Islet precursor cell (in vitro differentiated cells): ENCODE data around the gene SEMA4C.
A peak's percentile ranks its signal among the peaks of the same experiment; 100 is the strongest.

Experiments used
- DNase-seq: peaks from one replicate; pipeline ENCODE4 v3.0.0-alpha.2; 2018

SEMA4C gene

DNA sequence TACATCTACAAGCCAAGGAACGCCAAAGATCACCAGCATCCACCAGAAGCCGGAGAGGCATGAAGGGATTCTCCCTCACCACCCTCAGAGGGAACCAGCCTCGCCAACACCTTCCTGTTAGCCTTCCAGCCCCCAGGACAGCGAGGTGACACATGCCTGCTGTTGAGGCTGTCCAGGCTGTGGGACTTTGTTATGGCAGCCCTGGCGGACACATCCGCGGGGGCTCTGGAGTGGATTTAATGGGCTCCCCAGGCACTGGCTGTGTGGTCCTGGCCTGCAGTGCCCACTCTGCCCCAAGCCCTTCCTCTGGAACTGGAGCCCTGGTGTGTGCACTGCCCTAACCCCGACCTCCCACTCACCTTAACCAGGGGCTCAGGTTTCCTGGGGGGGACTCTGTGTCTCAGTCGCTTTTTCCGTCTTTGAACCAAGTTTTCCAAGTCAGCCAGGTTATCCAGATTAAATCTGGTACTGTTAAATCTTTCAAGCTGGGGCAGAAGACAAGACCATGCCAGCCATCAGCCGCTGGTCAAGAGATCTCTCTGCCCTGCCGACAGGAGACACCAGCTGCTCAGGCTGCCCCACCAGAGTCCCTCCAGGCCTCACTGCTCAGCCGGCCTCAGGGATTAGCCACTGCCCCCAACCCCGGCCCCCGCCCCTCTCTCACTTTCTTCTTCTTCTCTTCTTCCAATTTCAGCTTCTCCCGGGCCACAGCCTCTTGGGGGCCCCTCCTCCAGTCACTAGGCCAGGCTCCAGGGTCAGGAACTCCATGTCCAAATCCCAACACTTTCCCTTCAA is 28.0 kb downstream of the SEMA4C start:
- DNase-seq = peak; percentile 42

DNA sequence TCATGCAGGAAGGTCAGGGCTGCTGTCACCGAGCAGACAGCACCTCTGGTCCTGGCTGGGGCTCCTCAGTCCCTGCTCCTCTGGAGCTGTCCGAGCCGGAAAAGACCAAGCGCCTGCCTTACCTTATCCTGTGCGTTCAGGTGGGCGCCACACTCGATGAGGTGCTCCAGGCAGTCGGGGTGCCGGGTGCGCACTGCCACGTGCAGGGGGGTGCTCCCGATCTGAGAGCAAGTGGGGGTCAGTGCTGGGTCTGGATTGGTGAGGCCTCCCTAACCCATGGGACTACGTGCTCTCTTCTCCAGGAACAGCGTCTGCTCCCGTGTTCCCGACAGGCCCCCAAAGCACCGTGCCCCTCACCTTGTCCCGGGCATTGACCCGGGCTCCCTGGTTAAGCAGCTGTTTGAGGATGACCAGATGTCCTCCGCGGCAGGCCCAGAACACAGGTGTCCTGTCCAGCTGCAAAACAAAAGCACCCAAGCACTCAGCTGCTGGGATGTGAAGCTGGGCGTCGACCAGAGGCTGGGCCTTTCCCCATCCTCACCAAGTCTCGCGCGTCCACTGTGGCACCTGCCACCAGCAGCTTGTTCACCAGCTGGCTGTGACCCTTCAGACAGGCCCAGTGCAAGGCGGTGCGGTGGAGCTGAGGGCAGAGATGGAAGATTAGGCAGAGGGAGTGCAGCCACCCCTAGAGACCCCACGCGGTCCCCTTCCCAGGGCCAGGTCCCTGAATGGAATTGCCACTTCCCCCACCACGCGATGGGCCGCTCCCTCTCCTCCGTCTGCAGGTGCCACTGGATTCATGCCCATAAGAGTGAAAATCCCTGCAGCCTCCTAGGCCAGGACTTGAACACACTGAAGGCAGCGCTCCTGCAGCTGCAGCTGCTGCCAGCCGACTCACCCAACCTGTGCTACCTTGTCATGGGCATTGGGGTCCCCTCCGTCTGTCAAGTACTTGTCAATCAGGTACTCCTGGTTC is 29.7 kb downstream of the SEMA4C start:
- DNase-seq = peak; percentile 46

DNA sequence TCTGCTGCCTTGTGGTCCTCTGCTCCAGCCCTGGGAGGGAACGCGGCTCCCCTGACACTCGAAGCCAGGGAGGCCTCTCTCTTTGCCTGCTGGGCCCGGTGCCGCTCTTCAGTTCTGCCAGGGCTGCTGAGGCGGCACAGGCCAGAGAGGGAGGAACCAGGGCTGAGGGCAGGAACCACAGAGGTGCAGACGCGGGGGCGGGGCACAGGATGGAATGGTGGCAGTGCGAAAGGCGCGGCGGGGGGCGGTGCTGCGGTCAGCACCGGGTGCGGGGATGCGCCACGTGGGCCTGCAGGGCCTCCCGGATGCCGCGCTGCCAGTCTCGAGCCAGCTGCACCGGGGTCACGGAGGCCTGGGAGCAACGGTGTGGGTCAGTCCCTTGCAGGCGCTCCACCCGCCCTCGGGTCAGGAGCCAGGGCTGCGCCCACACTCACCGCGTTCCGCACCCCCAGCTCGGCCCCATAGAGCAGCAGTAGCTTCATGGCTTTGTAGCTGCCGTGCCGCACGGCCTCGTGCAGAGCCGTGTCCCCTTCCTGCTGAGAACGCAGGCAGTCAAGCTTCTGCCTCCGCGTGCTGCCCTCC is 30.5 kb downstream of the SEMA4C start:
- peak; percentile 44 for DNase-seq

DNA sequence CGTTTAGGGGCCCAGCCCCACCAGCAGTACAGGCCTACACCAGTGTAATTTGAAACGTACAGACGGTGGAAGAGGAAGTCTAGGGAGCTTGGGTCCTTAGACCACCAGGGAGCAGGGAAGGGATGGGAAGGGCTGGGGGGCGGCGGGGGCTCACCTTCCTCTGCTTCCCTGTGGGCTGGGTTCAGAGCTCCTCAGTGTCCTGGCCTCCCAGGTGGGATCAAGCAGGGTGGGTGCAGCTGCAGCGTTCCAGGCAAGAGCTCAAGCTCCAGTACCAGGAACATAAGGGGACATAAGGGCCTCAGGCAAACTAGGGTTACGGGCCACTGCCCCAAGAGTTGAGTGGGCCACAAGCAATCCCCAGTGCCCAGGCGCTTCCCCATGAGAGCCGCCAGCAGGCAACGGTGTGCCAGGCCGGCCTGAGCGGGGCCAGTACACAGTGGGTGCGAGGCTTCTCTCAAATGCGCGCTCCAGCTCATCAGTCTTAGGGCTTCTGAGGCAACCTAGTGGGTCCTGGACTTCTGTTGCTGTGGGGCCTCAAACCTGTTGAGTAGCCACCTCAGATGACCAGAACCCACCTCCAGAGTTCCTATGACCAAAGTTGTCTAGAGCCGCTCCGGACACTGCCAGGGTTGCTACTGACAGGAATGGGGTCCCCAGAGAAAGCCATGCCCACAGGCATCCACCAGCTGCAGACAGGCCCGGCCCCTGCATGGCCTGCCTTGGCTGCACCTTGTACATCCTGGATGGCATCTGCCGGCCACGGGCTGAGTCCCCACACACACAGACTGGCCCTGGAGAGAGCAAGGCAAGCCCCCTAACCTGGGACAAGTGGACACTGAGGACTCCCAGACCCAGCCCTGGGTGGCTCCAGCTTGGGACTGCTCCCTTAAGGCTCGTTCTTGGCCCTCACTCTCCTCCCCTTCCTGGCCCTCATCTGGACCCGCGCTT is 31.3 kb downstream of the SEMA4C start:
- peak; percentile 42 for DNase-seq

DNA sequence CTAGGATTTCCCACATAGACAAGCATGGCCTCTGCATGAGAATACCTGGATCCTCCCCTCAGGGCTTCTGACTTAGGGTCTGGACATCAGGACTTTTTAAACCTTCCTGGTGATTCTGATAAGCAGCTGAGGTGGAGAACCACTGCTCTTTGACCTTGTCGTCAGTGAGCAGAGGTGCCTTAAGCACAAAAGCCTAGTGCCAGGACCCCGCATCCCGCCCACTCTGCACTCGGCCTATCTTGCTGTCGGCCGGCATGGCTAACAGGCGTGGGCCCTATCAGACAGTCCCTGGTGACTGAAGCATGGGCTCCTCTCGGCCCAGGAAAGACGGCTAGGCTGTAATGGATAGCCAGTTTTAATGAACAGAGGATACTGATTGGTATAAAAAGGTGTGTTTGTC is 32.3 kb downstream of the SEMA4C start:
- peak; percentile 61 for DNase-seq

DNA sequence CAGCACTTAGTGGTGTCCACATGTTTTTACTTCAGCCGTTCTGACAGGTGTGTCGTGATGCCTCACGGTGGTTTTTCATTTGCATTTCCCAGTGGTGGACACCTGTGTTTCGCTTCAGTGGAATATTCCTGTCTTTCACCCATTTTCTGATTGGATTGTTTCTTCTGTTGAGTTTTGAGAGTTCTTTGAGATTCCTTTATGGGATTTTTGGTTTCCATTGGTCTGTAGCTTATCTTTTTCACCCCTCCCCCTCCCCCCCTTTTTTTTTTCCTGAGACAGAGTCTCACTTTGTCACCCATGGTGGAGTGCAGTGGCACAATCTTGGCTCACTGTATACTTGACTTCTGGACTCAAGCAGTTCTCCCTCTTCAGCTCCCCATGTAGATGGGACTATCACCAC is 34.0 kb downstream of the SEMA4C start:
- no peak for DNase-seq

DNA sequence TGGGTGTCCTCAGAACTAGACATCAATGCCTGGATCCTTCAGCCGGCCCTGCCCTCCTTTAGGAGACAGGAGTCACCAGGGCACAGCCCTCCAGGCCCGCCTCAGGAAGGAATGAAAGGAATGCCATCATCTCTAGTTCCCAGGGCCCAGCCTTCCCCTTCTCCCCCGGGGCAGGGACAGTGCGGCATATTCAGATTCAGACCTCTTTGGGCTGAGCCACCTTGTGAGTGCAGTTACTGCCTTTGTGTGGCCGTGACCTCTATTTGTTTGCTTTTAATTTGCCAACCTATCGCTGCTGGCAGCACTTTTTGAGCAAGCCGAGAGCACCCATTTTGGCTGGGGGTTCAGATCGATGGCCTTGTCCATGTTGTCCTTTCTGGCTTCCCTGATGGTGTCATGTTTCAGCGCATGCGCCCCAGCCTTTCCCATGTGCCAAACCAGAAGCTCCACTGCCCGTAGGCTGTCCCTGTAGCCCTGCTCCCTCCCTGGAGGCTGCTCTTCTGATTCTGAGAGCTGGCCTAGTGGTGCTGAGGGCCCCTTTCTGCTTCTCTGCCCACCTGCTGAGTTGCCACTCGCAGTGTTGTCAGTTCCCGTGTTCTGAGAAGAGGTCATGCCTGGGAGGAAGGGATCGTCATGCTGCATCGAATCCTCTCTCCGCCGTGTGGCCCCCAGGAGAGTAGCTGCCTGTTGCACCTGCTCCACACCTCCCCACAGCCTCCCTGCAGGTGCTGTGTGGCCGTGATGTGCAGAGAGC is 36.9 kb downstream of the SEMA4C start:
- DNase-seq = peak; percentile 95

DNA sequence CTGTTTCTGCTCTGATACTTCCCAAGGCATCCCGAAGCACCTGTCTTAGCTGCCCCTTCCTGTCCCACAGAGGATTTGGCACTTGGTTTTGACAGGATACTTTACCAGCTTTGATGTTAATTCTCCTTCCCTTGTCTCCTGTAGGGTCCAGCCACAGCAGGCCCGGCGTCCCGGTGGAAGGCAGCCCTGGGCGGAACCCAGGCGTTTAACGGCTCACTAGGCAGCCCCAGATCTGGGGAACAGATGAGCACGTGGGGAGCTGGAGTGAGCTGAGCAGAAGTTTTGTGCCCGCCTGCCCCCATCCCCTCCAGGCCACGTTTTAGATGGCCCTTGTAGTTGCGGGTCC is 37.5 kb downstream of the SEMA4C start:
- no peak for DNase-seq

DNA sequence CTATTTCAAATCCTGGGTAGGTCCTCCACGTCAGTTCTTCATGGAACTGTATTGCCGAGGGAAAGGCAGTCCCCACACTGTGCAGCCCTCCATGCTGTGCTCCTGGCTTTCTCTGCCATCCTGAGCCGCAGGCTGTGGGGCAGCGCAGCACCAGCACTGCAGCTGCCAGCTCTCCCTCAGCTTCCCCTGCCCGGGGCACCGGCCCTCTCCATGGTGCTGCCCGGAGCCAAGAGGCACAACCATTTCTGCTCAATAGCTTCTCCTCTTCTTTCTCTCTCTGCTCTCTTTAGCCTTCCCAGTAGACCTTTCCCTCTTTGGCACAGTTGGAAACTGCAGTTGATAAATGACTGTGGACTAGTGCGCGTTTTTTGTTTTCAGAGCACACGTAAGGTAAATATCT is 38.2 kb downstream of the SEMA4C start:
- DNase-seq = peak; percentile 65

DNA sequence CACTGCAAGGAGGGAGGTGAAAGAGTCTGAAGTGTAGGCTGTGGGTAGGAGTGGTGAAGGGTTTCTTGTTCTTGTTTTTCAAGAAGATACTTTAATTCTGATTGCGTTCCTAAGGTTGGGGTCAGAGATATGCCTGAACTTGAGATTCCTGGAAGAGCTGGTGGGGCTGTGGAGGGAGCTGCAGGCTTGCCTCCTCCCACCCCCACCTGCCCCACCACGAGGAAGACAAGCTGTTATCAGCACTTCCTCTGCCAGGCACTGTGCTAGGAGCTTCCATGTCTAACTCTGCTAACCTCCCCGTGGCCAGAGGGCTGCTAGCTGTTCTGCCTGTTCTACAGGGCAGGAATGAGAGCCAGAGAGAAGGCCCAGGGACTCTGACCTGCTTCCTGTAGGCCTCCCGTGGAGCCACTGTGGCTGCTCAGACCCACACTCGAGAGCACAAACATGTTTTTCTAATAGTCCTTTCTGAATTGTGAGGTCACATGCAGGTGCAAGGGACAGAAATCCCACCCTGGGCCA is 39.8 kb downstream of the SEMA4C start:
- DNase-seq = peak; percentile 46

DNA sequence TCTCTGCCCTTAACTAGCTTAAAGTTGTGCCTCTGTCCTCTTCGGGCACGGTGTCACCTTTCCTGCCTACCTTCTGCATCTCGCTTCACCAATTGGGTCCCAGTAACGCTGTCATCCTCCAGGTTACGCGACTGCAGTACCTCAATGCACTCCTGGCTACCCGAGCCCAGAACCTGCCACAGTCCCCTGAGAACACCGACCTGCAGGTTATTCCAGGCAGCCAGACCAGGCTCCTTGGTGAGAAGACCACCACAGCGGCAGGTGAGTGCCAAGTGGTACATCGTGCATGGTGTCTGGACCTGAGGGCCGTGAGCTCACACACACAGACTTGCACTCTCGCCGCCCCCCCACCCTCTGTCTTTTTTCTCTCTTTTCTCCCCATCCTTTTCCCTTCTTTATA is 41.0 kb downstream of the SEMA4C start:
- DNase-seq = no peak

DNA sequence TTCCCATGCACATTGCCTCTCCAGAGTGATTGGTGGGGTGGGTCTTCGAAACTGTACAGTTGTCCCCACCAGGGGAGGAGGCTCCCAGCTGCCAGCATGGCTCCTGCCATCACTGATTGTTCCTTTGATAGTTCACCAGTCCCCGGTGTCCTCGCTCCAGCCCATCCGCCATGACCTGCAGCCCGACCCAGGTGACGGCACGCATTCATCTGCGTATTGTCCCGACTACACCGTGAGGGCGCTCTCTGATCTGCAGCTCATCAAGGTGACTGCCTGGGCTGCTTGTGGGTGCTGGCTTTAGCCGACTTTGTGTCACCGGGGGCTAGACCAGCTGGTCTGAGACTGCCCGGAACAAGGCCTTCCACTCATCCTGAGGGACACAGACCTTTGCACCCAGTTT is 41.4 kb downstream of the SEMA4C start:
- no peak for DNase-seq

DNA sequence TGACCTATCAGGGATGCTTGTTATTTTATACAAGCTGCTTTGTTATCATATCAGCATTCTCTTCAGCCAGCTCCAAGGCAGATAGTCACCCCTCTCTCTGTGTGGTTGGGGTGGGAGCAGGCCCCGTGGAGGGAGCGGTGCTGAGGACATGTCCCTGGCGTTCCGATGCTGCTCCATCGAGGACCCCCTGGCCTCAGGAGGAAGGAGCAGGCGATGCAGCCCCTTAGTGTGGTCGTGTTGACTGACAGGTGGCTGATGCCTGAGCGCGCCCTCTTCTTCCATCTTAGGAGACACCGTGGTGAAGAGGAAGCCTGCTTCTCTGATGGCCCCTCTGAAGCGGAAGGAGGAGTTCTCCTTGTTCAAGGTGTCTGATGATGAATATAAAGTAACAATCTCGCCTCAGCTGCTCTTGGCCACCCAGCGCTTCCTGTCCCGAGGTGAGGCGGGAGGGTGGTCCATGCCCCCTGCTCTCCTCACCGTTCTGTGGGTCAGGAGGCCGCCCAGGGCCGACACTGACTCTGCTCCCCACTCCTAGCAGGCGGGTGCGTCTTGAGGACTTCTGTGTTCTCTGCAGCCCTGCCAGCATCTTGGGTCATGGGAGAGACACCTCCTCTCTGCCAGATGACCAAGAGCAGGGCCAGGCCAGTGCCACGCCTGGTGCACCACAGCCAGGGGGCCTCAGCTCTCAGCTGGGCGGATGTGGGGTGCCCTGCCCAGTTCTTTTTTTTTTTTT is 43.2 kb downstream of the SEMA4C start:
- no peak for DNase-seq

DNA sequence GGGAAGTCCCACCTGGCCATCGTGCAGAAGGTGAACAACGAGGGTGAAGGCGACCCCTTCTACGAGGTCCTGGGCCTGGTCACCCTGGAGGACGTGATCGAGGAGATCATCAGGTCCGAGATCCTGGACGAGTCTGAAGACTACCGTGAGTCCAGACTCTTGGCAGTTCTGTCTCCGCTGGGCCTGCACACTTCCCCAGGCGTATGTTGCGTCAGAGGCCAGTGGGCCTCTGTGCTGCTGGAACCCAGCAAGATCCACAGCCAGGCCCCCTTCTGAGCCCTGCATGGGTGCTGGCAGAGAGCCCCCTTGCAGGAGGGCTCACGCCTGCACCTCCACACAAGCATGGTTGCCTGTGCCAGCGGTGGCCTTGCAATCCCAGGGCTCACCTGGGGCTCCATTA is 44.8 kb downstream of the SEMA4C start:
- no peak for DNase-seq

DNA sequence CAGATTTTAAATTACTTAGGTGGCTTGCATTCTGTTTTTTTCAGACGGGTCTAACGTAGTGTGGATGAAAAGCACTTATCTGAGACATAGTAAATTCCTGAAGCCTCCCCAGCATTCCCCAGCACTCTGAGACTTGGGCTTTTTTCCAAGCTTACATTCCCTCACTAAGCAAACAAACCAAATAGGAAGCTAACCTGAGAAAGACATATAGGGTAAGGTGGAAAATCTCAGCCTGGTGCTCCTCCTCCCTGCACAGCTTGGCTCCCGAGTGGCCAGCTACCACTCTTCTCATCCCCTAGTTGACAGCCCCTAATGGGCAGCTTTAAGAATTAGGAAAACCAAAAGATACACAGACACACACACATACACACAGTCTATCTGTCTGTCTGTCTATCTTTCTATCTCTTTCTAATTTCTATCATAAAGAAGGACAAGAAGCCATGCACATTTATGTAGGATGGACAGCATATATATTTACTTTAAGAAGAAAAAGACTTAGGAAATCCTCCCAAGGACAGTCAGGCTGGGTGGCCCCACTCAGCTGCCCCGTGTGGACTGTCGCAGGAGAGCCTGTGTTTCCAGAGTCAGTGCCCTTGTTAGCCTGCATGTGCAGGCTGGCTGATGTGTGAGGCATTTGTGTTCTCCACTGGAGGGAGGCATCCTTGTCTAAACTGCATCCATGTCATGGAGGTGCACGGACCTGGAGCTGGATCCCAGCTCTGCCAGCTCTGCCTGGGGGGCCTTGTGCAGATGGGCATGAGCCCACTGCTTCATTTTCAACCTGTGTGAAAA is 45.6 kb downstream of the SEMA4C start:
- peak; percentile 49 for DNase-seq

DNA sequence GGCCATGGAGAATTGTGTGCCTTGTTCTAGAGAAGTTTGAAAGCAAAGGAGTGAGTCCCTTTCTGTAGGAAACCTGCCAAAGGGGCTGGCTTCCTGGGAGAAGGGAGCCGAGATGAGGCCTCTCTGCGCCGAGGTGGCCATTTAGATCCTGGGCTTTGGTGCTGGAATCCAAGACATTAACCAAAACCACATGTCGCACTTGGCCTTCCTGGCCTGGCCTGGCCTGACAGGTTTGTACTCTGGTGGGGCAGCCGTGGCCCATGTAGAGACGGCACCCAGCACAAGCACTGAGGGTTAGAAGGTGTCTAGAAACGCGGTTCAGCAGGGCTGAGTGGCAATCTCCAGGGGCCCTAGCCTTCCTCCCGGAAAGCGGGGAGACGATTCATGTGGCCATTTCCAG is 46.7 kb downstream of the SEMA4C start:
- DNase-seq = no peak

DNA sequence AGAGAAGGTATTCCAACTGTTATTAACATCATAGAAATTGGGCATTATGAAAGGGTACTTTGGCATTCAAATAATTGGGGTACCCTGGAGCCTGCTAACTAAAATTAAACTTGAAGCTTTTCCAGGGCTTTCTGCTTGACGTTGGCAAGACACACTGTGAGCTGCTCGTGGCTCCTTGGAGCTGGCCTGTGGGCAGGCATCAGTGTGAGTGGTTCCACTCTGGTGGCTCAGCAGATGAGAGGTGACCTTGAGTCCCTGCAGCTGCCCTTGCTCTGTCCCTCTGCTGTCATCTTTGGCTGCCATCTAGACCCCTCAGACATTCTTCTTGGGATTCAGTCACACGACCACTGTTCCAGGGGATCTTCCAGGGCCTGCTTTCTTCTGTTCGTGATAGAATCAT is 47.1 kb downstream of the SEMA4C start:
- DNase-seq = no peak

DNA sequence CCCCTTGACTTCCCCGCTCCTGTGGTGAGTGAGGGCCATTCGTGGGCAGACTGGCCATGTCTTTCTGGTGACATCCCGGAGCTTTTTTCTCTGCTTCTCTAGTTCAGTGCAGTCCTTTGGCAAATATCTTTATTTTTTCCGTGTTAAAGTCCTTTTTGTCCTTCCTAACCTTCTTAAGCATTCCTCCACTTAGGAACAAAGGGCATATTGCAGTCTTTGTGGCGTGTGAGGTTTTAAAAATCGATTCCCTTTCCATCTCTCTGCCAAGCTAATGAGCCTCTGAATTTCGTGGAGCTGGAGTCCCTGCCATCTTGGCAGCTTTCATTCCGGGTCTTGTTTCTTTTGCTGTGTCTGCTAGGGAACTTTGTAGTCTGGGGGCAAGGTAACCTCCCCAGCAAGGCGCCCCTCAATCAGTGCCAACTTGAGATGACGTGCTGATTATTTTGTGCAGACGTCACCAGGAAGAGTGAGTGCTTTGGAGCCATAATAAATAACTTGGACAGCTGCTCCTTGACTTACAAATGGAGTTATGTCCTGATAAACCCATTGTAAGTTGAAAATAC is 48.7 kb downstream of the SEMA4C start:
- no peak for DNase-seq

DNA sequence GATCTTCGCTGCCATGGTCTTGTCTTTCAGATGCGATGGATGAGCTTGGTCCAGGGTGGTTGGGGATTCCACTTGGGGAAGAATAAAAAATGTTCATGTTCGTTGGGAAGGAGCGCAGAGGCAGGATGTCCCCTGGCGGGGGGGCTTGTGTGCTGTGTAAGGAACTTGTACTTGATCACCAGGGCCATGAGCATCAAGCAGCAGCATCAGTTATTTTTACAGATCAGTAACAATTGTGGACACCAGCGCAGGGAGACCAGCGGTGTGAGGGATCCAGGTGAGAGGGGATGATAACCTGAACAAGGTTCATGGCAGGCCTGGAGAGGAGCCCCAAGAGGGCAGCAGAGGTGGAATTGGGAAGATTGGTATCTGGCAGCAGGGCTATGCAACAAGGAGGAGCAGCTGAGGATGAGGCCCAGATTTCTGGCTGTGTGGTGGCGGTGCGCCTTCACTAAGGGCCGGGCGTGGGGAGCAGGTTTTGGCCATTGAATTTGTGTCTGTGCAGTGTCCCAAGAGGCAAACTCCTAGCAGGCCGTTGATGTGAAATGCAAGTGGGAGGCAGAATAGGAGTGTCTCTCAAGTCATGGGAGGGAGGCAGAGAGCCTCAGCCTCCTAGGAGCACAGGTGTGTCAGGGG is 49.9 kb downstream of the SEMA4C start:
- peak; percentile 50 for DNase-seq
